NCI-H1048 (cell line): Measurements from ENCODE around the gene E4F1.

Source experiments
- DNase-seq: peaks from one replicate; lab custom pipeline; 2025; lab: John Stamatoyannopoulos, UW

The E4F1 gene

DNA sequence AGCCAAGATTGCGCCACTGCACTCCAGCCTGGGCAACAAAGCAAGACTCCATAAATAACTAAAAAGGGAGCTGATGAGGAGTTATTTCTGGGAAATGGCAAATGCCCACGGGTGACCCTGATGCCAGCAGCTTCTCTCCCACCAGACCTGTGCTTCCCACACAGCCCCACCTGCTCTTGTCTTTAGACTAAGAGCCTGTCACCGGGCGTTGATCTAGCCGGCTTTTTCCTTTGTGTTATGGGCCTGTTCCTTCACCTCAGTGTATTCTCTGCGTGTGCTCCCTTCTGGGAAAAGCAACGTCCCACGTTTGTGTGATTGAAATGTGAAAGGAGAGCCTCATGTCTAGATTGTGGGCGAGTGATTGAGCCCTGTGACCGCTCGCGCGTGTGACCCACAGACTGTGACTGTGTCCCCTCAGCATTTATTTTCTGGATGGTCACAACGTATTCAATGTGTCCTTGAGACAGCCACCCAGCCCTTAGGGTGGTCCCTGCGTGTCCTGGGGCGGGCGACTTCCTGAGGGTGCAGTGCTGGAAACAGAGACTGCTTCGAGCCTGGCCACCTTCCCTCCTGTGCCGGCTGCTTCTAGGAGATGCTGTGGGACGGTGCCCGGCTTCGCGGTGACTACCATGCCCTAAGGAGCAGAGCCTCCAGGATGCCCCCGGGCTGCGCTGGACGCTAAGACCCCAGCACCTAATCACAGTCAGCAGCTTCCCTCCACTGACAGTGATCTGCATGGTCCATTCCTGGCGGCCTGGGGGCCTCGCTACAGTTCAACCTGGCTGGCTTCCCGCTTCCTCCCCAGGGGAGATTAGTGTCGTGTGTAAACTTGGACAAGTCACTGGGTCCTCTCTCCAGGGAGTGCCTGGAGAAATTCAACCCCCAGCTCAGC is 52.3 kb downstream of the E4F1 start:
- DNase-seq, result no peak

DNA sequence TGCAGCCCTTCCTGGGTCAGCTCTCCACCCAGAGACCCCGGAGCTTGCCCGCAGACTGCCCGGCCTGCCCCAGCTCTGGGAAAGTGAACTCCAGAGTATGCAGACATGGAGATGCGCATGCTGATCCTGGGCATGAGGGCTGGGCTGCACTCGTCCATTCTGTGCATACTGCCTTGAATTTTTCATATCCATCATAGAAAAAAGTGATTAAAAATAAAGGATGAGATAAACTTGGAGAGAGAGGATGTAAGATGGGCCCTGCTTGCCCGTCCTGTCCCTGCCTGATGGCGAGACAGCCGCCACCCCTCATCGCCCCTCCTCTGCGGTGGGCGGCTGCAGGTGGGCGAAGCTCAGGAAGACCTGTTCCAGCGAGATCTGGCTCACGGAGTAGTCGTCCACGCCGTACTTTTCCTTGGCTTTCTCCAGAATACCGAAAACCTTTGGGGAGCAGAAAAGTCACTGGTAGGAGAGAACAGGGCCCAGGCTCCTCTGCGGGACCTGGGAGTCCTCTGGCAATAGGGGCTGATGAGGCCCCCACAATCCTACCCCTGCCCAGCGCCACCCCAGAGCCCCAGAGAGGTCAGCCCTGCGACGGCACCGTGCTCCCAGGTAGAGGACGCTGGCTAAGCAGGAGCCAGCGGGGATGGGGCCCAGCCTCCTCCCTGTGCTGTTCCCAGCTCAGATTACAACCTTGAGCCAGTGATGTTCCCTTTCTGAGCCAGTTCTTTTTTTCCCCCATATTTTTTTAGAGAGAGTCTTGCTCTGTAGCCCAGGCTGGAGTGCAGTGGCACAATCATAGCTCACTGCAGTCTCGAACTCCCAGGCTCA is 53.2 kb downstream of the E4F1 start:
- no peak for DNase-seq

DNA sequence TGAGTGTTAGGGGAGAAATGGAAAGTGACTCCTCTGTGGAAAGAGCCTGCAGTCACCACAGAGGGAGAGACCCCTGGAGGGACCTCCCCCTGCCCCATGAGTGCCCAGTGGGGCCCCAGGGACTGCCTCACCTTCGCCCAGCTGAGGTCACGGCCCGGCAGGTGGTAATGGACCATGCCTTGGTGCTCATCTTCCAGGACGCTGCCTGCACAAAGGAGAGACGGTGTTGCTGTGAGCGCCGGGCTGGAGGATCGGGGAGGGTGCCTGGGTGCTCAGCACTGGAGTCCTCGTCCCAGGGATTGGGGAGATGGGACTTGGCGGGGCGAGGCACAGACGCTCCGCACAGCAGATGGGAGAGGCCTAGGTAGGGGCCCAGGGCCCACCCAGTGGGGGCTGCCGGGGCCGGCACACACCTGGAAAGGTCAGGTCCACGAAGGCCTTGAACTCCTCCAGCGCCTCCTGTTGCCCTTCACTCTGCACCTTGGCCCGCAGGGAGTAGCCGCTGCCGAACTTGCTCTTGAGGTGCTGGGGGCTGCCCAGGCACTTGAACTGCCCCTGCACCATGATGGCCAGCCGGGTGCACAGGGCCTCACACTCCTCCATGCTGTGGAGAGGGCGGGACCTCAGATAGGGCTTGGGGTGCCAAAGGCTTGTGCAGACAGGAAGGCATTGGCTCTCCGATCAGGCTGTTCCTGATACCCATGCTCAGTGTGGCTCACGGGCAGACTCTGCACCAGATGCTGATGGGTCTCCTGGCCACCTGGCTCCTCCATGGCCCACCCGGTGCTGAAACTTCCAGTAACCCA is 54.3 kb downstream of the E4F1 start:
- no peak for DNase-seq

GRCh38 chr16:2278272-2278608 is 54.8 kb downstream of the E4F1 start:
- no peak for DNase-seq

- no peak for DNase-seq
Observed at GRCh38 chr16:2278956-2279800, 55.8 kb downstream of the E4F1 start.

DNA sequence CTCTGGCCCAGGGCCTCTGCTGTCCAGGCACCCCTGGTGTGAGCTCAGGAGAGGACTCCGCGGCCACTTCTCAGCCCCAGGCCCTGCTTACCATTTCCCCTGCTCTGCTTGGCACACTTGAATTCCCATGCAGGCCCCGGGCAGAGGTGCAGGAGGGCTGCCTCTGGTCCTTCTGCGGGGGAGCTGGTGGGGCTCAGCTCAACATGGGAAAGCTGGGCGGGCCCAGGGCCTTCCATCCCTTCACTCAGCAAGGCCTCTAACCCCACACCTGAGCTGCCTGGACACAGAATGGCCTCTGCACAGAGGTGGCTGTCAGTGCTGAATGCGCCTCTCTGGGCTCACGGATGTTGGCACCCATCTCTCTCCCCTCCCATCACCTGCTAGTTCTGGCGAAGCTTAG is 57.1 kb downstream of the E4F1 start:
- no peak for DNase-seq

GRCh38 chr16:2280981-2281542 is 57.7 kb downstream of the E4F1 start:
- DNase-seq, result no peak

DNA sequence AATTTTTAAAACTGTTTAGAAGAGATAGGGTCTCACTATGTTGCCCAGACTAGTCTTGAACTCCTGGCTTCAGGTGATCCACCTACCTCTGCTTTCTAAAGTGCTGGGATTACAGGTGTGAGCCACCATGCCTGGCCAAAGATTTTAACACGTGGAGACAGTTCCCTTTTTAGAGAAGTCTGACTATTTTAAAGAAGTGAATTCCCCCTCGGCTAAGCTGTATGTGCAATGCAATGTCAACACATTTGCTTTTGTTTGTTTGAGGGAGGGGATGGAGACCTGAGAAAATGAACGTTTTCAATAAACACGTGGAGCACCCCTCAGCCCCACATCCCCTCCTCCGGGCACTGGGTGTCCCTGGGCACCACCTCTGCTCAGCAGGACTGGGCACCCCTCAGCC is 58.9 kb downstream of the E4F1 start:
- no peak for DNase-seq

GRCh38 chr16:2282866-2283555 is 59.6 kb downstream of the E4F1 start:
- no peak for DNase-seq

DNA sequence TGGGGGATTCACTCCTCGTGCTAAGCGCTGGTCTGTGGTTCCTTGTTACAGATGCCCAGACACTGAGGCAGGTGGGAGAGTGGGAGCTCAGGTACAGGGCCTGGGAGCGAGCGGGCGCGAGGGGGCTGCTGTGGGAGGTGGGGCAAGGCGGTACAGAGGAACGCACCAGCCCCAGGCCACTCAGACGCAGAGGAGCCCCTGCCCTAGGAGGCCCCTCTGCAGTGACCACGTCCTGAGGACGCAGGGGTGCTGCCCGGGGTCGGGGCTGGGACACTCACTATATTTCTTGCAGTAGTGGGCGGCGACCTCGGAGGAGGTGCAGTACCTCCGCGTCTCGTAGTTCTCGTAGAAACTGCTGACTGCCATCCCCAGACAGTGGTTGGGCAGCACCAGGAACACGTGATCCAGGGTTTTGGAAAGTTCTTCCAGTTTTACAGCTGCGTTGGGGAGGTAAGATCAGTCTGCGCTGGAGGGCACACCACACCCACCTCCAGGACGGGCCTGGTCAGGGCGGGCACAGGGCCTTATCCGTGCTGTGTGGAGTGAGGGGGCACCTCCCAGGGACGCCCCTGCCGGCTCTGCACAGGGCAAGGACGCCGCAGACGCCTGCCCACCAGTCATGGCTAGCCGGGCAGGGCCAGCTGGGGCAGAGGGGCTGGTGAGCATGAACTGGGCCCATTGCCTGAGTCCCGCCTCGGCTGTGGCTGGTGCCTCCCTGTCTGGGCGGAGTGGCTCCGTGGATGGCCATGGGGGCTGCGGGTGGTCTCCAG is 60.8 kb downstream of the E4F1 start:
- no peak for DNase-seq

- DNase-seq, result no peak
Observed at GRCh38 chr16:2284797-2285576, 61.6 kb downstream of the E4F1 start.
